ENCODE data around the gene LHFPL2.
"Not testable (repeated sequence)": the region's sequence is repeated elsewhere in the genome, so short reads cannot be mapped to it uniquely, and the experiment has no call there.

The LHFPL2 gene, protein sequence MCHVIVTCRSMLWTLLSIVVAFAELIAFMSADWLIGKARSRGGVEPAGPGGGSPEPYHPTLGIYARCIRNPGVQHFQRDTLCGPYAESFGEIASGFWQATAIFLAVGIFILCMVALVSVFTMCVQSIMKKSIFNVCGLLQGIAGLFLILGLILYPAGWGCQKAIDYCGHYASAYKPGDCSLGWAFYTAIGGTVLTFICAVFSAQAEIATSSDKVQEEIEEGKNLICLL

DNA sequence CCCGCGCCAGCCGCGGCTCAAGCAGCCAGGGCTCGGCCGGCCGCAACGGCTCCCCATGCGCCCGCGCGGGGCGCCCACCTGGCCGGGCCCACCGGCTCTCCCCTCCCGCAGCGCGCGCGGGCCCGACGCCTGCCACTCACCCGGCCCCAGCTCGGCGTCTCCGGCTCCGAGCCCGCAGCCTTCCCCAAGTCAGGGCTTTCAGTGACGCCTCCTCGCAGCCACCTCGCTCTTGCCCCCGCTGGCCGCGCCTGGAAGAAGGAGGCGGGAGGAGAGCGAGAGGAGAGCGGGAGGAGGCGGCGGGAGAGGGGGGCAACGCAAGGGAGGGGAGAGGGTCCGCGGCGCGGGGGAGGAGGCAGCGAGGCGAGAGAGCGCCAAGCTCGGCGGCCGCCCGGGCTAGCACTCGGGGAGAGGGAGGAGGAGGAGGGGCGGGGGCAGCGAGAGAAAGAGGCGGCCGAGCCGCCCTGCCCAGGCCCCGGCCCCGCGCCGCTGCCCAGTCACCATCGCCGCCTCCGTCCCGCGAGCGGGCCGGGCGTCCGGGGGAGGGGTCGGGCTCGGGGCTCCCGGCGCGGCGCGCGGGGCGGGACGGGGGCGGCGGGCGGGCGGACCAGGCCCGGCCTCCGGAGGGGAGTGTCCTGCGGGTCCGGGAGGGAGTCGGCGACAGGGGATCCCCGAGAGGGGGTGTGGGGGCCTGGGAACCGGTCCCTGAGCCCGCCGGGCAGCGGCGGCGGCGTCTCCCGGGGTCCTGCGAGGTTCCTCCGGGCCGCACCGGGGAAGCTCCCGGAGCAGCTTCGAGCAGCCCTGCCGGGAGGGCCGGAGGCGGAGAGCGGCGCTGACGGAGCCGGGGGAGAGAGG, at the start of gene LHFPL2:
Gene LHFPL2 (minus strand): TSS at position 414 of the 852 bp plus-strand sequence. CDS start 138,559 bp downstream, outside the sequence.
- peak; percentile 69 for DNase-seq

DNA sequence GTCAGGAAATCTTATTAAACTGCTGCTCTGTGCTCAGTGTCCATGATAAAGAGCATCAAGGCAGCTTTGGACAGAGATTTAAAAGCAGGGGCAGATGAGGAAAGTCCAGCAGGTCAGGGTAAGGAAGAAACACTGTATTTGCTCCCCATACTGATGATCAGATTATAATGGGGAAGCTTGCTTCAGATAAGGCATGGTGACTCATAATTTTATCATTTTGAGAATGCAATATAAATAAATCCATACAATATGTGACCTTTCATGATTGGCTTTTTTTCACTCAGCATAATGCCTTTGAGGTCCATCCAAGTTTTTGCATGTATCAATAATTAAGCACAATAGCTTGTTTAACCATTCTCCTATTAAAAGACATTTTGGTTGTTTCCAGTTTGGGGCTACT, 48.1 kb upstream of the LHFPL2 start:
- peak; percentile 13 for DNase-seq

DNA sequence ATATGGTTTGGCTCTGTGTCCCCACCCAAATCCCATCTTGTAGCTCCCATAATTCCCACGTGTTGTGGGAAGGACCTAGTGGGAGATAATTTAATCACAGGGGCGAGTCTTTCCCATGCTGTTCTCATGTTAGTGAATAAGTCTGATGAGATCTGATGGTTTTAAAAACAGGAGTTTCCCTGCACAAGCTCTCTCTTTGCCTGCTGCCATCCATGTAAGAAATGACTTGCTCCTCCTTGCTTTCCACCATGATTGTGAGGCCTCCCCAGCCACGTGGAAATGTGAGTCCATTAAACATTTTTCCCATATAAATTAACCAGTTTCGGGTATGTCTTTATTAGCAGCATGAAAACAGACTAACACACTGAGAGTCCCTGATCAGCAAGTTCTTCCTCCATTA, 47.5 kb upstream of the LHFPL2 start:
- not testable (repeated sequence) for DNase-seq

DNA sequence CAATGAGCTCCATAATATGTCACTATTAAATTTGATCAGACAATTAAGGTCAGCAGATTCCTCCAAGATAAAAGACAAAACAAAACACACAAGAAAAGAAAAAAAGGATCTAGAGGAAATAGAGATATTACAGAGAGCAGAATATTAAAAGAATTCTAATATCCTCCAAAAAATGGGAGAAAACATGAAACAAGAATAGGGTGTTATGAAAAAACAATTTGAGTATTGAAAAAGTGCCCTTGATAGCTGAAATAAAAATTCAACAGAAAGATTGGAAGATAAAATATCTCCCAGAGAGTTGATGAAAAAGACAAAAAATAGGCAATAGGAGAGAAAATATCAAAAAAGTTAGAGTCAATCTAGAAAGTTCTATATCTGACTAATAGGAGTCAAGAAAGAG, 44.8 kb upstream of the LHFPL2 start:
- DNase-seq = no peak

DNA sequence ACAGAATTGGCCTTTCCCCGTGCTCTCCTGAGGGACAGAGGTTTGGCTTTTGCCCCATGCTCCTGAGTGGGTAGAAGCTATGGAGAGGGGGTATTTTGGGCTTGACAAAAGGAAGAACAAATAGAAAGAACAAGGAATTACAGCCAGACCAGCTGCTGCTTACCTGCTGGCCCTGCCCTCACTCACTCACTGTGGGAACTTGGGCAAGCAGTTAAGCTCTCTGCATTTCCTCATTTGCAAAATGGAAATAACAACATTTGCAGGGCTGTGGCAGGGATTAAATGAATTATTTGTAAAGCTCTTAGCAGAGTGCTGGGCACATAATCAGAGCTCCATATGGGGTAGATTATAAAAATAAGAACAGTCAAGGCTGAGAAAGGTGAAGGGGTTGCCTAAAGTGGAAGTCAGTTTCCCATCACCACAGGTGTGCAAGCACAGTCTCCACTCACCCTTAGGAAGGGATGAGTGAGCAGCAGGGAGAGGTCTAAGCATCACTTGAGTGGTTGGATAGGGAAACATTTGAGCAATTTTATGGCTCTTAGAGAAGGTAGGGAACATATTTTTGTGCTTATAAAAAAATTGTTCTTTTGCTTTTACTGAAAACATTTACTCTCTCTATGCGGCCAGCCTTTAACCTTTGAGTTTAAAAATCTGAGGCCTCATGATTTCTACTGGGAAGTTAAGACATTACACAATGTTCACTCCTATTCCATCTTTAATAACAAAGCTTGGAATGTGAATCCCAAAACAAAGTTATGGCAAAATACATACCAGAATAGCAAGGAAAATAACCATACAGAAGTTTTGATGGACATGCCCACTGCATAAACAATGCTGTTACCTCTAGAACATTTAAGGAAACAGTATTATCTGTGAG, 42.8 kb upstream of the LHFPL2 start:
- DNase-seq = no peak

DNA sequence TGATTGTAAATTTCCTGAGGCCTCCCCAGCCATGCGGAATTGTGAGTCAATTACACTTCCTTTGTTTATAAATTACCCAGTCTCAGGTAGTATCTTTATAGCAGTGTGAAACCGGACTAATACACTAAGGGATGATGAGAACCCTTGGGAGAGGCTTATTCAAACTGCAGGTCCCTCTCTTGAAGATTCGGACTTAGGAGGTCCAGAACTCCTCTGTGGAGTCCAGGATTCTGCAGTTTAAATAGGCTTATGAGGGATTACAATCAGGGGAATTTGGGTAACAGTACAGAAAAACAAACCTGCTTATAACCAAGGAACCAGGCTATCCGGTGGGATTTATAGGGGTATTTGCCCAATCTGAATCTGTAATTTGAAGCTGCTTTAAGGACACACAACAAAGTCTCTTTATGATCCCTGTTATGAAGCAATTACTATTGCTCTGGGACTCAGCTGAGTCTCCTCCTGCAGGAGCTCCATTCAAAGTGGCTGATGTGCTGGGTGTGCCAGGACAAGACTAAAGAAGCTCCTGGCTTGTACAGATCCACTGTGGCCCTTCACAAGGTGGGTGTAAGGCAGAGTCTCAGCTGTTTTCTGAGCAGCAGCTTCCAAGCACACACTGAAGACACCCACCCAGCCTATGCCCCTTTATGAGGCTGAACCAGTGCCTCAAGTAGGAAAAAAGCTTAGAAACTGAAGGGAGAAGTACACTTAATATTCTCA, 41.8 kb upstream of the LHFPL2 start:
- DNase-seq = no peak

DNA sequence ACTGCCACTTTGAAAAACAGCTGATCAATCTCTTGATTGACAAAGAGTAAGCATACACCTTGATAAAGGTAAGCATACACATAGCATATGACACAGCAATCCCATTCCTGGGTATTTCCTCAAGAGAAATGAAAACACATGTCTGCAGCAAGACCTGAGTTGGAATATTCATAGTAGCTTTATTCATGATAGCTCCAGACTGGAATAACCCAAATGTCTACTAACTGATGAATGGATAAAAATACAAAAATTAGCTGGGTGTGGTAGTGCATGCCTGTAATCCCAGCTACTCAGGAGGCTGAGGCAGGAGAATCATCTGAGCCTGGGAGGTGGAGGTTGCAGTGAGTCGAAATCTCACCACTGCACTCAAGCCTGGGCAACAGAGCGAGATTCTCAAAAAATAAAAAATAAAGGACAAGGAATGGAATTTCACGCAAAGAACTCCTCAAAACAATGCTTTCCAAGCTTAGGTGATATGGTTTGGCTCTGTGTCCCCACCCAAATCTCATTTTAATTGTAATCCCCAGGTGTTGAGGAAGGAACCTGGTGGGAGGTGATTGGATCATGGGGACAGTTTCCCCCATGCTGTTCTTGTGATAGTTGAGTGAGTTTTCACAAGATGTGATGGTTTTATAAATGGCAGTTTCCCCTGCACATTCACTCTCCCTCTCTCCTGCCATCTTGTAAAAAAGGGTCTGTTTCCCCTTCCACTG, 41.1 kb upstream of the LHFPL2 start:
- no peak for DNase-seq

DNA sequence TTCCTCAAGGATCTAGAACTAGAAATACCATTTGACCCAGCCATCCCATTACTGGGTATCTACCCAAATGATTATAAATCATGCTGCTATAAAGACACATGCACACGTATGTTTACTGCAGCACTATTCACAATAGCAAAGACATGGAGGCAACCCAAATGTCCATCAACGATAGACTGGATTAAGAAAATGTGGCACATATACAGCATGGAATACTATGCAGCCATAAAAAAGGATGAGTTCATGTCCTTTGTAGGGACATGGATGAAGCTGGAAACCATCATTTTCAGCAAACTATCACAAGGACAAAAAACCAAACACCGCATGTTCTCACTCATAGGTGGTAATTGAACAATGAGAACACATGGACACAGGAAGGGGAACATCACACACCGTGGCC, 38.9 kb upstream of the LHFPL2 start:
- not testable (repeated sequence) for DNase-seq

DNA sequence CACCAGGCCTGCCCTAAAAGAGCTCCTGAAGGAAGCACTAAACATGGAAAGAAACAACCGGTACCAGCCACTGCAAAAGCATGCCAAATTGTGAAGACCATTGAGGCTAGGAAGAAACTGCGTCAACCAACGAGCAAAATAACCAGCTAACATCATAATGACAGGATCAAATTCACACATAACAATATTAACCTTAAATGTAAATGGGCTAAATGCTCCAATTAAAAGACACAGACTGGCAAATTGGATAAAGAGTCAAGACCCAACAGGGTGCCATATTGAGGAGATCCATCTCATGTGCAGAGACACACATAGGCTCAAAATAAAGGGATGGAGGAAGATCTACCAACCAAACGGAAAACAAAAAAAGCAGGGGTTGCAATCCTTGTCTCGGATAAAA, 35.3 kb upstream of the LHFPL2 start:
- not testable (repeated sequence) for DNase-seq

DNA sequence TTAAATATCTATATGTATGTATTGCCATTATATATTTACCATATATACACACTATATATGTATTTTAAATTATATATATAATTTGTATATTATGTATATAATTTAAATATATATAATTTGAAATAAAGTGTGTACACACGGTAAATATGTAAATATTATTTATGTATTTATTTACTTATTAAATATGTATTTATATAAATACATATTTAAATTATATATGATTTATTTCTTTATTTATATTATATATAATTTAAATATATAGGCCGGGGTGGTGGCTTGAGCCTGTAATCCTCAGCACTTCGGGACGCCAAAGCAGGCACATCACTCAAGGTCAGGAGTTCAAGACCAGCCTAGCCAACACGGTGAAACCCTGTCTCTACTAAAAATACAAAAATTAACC, 31.3 kb upstream of the LHFPL2 start:
- DNase-seq = no peak

DNA sequence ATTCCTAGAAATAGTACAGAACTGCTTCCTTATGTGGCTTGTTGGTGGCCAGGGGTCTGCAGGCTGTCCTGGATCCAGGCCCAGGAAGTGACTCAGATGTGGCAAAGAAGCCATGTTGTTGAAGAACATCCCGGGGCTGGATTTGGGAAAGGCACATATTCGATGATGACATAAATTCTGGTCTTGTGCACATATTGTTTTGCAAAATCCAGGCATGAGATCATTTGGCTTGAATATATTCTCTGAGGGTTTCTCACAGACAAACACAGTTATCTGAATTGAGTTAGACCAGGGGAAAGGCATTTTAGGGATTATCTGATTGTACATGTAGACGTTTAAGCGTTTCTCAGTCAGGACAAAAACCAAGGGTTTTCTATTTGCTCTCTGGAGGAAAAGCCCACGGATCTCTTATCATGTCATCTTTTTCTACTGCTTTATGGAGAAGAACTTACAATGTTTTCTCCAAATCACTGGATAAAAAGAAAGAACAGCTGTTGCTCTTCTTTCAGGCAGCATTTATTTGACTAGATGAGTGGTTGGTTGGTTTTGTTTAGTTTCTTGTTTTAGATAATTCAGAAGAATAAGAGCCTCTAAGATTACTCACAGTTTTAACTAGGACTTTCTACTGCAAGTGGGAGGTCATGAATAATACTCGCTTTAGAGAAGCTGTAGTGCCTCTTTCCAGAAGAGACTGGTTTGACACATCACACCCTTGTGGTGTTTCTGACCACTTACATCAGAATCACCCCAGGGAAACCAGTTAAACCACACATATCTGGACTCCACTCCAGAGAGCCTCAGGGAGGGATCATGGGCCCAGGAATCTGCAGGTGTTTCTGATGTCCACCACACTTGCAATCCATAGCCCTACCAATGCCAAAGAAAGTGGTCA, 29.5 kb upstream of the LHFPL2 start:
- peak; percentile 24 for DNase-seq

DNA sequence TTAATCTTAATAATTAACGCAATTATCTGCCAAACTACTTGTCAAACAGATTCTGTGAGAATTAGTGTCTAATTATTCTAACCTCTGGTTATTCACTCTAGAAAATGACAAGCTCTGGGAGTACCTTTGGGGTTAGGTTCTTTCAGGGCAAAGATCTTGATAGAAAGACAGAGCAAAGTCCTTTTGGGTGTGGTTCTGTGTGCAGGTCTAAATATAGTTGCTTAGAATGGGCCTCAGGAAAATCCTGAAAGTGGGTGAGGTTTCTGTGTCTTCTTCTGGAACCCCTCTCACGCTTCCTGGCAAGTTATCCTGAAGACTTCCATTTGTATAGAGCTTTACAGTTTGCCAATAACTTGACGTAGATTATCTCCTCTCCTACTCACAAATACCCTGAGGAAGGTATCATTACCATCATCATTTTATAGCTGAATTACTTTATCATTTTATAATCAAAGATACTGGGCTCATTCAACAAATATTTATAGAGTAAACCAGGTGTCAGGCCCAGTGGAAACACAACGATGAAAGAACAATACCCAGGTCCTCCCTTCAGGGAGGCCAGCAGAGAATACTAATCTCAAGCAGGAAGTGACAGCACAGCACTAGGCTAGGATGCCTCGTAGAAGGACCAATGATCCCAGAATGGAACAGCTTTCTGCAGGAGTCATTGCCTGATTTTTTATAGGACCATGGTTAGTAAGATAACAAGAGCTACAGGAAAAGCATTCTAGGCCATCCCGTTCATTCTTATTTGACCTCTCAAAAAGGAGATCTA, 27.6 kb upstream of the LHFPL2 start:
- no peak for DNase-seq

DNA sequence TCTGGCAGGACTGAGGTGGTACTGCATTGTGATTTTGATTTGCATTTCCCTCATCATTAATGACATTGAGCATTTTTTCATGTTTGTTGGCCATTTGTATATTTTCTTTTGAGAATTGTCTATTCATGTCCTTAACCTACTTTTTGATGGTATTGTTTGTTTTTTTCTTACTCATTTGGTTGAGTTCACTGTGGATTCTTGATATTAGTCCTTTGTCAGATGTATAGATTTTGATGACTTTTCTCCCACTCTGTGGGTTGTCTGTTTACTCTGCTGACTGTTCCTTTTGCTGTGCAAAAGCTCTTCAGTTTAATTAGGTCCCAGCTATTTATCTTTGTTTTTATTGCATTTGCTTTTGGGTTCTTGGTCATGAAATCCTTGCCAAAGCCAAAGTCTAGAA, 25.3 kb upstream of the LHFPL2 start:
- DNase-seq = not testable (repeated sequence)

DNA sequence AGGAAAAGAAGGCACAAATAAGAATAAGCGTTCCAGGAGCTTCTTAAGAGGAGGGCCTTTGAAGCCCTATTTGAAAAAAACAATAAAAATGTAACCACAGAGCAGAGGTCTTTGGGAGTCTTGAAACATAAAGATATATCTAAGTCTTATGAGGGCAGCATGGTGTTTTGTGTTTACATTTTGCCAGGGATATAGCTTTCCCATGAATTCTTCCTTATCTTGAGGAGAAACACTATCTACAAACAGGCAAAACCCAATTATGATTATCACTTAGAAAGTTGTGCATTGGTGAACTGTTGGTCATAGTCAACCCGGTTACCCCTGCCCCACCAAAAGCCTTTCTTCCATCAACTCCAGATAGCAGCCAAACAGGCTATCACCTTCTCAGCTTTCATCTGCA, 23.6 kb upstream of the LHFPL2 start:
- DNase-seq = no peak

DNA sequence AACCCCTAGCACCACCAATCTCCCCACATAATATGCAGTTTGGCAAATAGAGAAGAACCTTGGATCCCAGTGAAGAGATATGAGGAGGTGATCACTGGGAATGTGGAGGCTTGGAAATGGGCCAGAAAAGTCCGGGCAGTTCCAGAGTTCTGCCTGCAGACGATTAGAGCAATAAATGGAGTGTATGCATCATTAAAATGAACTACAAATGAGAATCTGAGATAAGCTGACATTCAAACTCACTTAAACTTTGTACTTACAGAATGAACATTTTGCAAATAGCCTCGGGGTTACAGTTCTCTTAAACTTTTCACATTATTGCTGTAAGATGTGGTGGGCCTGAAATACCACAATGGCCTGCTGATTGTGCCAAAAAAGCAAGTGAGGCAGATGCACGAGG, 23.0 kb upstream of the LHFPL2 start:
- DNase-seq = no peak

DNA sequence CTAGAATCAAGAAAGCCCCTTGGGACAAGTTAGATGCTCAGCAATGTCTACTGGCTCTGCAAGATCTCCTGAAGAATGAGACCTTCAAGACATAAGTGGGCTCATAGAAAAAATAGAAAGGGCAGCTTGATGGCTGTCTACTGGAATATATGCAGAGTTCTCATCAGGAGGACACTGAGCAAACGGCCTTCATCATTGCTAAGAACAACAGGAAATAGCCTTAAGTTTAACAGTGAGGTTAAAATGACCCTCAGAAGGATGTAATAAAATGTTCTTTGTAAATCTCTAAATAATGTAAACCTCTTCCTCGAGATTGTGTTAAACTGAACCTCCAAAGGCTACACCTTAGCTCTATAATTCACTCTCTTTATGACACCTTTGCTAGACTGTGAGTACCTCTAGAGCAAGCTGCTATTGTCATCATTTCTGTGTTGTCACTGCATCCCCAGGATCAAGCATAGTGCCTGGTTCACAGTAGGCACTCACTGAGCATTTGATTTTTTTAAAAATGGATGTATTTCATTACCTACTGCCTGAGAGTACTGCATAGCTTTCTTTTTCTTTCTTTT, 22.2 kb upstream of the LHFPL2 start:
- DNase-seq = no peak

DNA sequence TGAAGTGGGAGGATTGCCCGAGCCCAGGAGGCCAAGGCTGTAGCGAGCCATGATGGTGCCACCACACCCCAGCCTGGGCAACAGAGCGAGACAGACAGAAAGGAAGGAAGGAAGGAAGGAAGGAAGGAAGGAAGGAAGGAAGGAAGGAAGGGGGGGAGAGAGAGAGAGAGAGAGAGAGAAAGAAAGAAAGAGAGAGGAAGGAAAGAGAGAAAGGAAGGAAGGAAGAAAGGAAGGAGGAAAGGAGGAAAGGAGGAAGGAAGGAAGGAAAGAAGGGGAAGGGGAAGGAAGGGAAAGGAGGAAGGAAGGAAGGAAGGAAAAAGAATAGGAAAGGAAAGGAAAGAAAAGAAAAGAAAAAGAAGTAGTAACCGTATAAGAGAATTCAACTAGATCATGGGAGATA, 20.8 kb upstream of the LHFPL2 start:
- no peak for DNase-seq

DNA sequence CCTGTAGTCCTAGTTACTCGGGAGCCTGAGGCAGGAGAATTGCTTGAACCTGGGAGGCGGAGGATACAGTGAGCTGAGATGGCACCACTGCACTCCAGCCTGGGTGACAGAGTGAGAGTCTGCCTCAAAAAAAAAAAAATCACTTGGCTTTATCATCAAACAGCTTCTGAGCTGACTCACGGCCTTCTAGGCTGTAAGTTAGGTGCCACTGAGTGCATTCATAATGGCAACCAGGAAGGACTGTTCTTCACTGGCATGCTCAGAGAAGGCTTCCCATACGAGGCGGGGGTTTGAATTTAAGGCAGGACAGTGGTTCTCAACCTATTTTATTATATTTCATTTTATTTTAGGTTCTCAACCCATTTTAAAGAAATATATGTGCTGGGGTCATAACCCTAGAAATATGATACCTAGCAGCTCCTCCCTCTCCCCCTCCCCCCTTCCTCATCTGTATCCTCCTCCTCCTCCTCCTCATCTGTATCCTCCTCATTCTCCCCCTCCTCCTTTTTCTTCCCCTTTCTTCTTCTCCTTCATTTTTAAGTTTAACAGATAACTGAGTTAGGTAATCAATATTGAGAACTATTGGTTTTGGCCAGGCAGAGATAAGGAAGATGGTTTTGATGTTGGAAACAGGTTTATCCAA, 19.0 kb upstream of the LHFPL2 start:
- no peak for DNase-seq

DNA sequence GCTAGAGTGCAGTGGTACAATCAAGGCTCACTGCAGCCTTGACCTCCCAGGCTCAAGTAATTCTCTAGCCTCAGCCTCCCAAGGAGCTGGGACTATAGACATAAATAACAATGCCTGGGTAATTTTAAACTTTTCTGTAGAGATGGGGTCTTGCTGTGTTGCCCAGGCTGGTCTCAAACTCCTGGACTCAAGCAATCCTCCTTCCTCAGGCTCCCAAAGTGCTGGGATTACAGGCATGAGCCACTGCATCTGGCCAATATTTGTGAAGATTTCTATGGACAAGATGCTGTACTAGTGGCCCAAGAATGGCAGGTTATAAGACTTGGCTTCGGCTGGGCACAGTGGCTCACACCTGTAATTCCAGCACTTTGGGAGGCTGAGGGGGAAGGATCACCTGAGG, 18.4 kb upstream of the LHFPL2 start:
- DNase-seq = not testable (repeated sequence)

All from hematopoietic multipotent progenitor cell treated with erythropoietin and hydrocortisone succinate and interleukin-3 and kit ligand, for 4 days (in vitro differentiated cells).